Thyroid gland (tissue), 4 donors: Measurements from ENCODE around the gene GABRP. TPM values are rescaled to one million over a fixed set of nuclear protein-coding genes. Genes with fewer than 3 reads are reported as not detected.
A peak's percentile ranks its signal among the peaks of the same experiment; 100 is the strongest.

Source experiments
- DNase-seq, 2 donors: peaks; one replicate each; pipeline ENCODE4 v3.0.0-alpha.2; 2019
- H3K27ac ChIP-seq, 3 donors: fragments of 200-600 bp; sonication (generic); 1 replicate in 2 of 3; 2 replicates in 1 of 3; pipeline ENCODE4 v1.5.1; 2016 to 2019; ENCODE audit warnings: mild to moderate bottlenecking in 1 of 3, moderate library complexity in 1 of 3
- H3K27me3 ChIP-seq: fragments of 200-600 bp; sonication (generic); one replicate; pipeline ENCODE4 v1.5.1; 2019
- H3K36me3 ChIP-seq, 2 donors: fragments of 200-600 bp; sonication (generic); one replicate each; pipeline ENCODE4 v1.5.1; 2016 to 2019
- H3K4me1 ChIP-seq, 2 donors: fragments of 200-600 bp; sonication (generic); one replicate each; pipeline ENCODE4 v1.5.1; 2017 to 2019
- H3K4me3 ChIP-seq, 3 donors: fragments of 200-600 bp; sonication (generic); replicated peaks in 1 of 3; 1 replicate in 2 of 3; 2 replicates in 1 of 3; pipeline ENCODE4 v1.5.1; 2016; ENCODE audit warnings: mild to moderate bottlenecking in 1 of 3
- H3K9me3 ChIP-seq: fragments of 200-600 bp; sonication (generic); one replicate; pipeline ENCODE4 v1.5.1; 2017
- CTCF ChIP-seq, 6 experiments: fragments of 200-600 bp in 3 of 6; fragments of 450-650 bp in 3 of 6; sonication (generic) in 3 of 6; IDR thresholded peaks; one replicate each; pipeline ENCODE4 v1.5.1; 2016 to 2019; ENCODE audit warnings: antibody characterized with exemption in 6 of 6, mild to moderate bottlenecking in 2 of 6, inconsistent platforms in 1 of 6, moderate library complexity in 1 of 6
- POLR2A ChIP-seq, 2 donors: fragments of 450-650 bp; IDR thresholded peaks; one replicate each; pipeline ENCODE4 v1.6.1; 2017; ENCODE audit warnings: antibody characterized with exemption in 2 of 2, mild to moderate bottlenecking in 2 of 2, moderate library complexity in 1 of 2
- WGBS, 2 donors: methylation state at CpG; one replicate each; pipeline ENCODE4 v1.1.5; 2017; 5-methylcytosine and 5-hydroxymethylcytosine counted together
- intact Hi-C: fragments of 100-400 bp; cut with DNase I; formaldehyde crosslinking; loops from one replicate; pipeline ENCODE4 v1.15.1; 2023
- total RNA-seq, 4 donors: library from RNA; depleted of rRNA; stranded (reverse); fragments of >200 nt; gene quantifications; one replicate each; pipeline ENCODE4 v1.2.3, GENCODE V29; 2016

The GABRP gene
- total RNA-seq: not detected

- Histone ChIP-seq H3K27me3 (no peaks in the 10 kb centered on the region), H3K4me1 (peaks cover 0 to 8% of the 10 kb centered on the region in 2 donors), H3K9me3 (no peaks in the 10 kb centered on the region), H3K36me3 (no peaks in the 10 kb centered on the region), H3K27ac (no peak within 1 kb of the TSS), H3K4me3 (no peak within 1 kb of the TSS)
- intact Hi-C loops: no loop called here
- 87 to 95% methylated on average over 7 to 14 of the region's 14 CpGs for WGBS, 2 donors
- no peak for DNase-seq
- TF ChIP-seq CTCF (IDR thresholded peaks at IDR 0.05) (no peak), POLR2A (IDR thresholded peaks at IDR 0.05) (no peak)
Observed at GRCh38 chr5:170783498-170784247, at the start of gene GABRP. TSS of gene GABRP (plus strand) at chr5:170783725. CDS start at chr5:170788616, 4,891 bp downstream.

- no peaks in the 10 kb centered on the region for H3K27me3 ChIP-seq
- no peaks in the 10 kb centered on the region for H3K9me3 ChIP-seq
- WGBS, 2 donors: 61 to 71% methylated on average over 3 of the region's 3 CpGs
- no peak overlapping the region for H3K27ac ChIP-seq
- H3K4me3 ChIP-seq: no peak overlapping the region
- peaks cover 4 to 8% of the 10 kb centered on the region in 2 donors for H3K4me1 ChIP-seq
- no peak for DNase-seq
- intact Hi-C loops: no loop called here
- H3K36me3 ChIP-seq: no peaks in the 10 kb centered on the region
- TF ChIP-seq POLR2A (IDR thresholded peaks at IDR 0.05) (no peak), CTCF (IDR thresholded peaks at IDR 0.05) (no peak)
Observed at GRCh38 chr5:170736966-170737365, 46.6 kb upstream of the GABRP start.

- Histone ChIP-seq H3K36me3 (no peaks in the 10 kb centered on the region), H3K9me3 (no peaks in the 10 kb centered on the region), H3K27me3 (no peaks in the 10 kb centered on the region), H3K27ac (no peak overlapping the region), H3K4me3 (no peak overlapping the region), H3K4me1 (peaks cover 4 to 8% of the 10 kb centered on the region in 2 donors)
- 86 to 100% methylated on average over 1 of the region's 1 CpG for WGBS, 2 donors
- TF ChIP-seq POLR2A (IDR thresholded peaks at IDR 0.05): no peak
- TF ChIP-seq CTCF (IDR thresholded peaks at IDR 0.05): no peak
- no peak for DNase-seq
- intact Hi-C loops: no loop called here
Observed at GRCh38 chr5:170737591-170737990, 45.9 kb upstream of the GABRP start.

GRCh38 chr5:170738840-170739239, 44.7 kb upstream of the GABRP start:
- intact Hi-C loops: no loop called here
- Histone ChIP-seq H3K27me3 (no peaks in the 10 kb centered on the region), H3K4me1 (peaks cover 4 to 8% of the 10 kb centered on the region in 2 donors), H3K36me3 (no peaks in the 10 kb centered on the region), H3K4me3 (no peak overlapping the region), H3K9me3 (no peaks in the 10 kb centered on the region), H3K27ac (peak overlapping the region in 2 of 3 donors; percentile 12 to 30)
- peak; percentile 76 to 79 for DNase-seq
- no peak for TF ChIP-seq POLR2A (IDR thresholded peaks at IDR 0.05)
- no peak for TF ChIP-seq CTCF (IDR thresholded peaks at IDR 0.05)
- 39 to 45% methylated on average over 3 of the region's 3 CpGs for WGBS, 2 donors

- Histone ChIP-seq H3K27me3 (no peaks in the 10 kb centered on the region), H3K36me3 (no peaks in the 10 kb centered on the region), H3K9me3 (no peaks in the 10 kb centered on the region), H3K4me1 (peaks cover 4 to 12% of the 10 kb centered on the region in 2 donors), H3K27ac (peak overlapping the region in 1 of 3 donors; percentile 12), H3K4me3 (no peak overlapping the region)
- intact Hi-C loops: no loop called here
- 95 to 97% methylated on average over 4 of the region's 4 CpGs for WGBS, 2 donors
- TF ChIP-seq POLR2A (IDR thresholded peaks at IDR 0.05): no peak
- TF ChIP-seq CTCF (IDR thresholded peaks at IDR 0.05): no peak
- no peak for DNase-seq
Observed at GRCh38 chr5:170739446-170739845, 44.1 kb upstream of the GABRP start.
